Upper lobe of right lung (tissue), 1 donor: Measurements from ENCODE around the gene SGMS1. TPM values are rescaled to one million over a fixed set of nuclear protein-coding genes. Genes with fewer than 3 reads are reported as not detected.
"Not testable (repeated sequence)": the region's sequence is repeated elsewhere in the genome, so short reads cannot be mapped to it uniquely, and the experiment has no call there.

ENCODE experiments used
- ATAC-seq: fragments of 200-7000 bp; cut with Tn5 transposase; one replicate; pipeline ENCODE4 v1.9.1; 2020; ENCODE audit warnings: mild to moderate bottlenecking, moderate library complexity
- DNase-seq: peaks from one replicate; pipeline ENCODE4 v3.0.0-alpha.2; 2020
- H3K27ac ChIP-seq: fragments of 200-600 bp; one replicate; pipeline ENCODE4 v1.8.0; 2022
- H3K27me3 ChIP-seq: fragments of 200-600 bp; one replicate; pipeline ENCODE4 v1.8.0; 2022; ENCODE audit warnings: mild to moderate bottlenecking
- H3K36me3 ChIP-seq: fragments of 200-600 bp; one replicate; pipeline ENCODE4 v1.8.0; 2022
- H3K4me1 ChIP-seq: fragments of 200-600 bp; one replicate; pipeline ENCODE4 v1.8.0; 2022
- H3K4me3 ChIP-seq: fragments of 200-600 bp; one replicate; pipeline ENCODE4 v1.8.0; 2022; ENCODE audit warnings: mild to moderate bottlenecking
- H3K9me3 ChIP-seq: fragments of 200-600 bp; one replicate; pipeline ENCODE4 v1.8.0; 2022
- intact Hi-C: fragments of 100-400 bp; cut with DNase I; formaldehyde crosslinking; loops from one replicate; pipeline ENCODE4 v1.11.0; 2022
- total RNA-seq: library from RNA; stranded (reverse); fragmentation: NEBNext Ultra II Directional; extraction: Animal tissue kit (Norgen Biotek cat#: 25700); gene quantifications from one replicate; pipeline ENCODE4 v1.2.1, GENCODE V29; 2021
- TF ChIP-seq, protein P1 (sequence below): fragments of 200-600 bp; IDR thresholded peaks from one replicate; pipeline ENCODE4 v1.8.0; 2022; ENCODE audit warnings: antibody characterized with exemption
- donor health status: DM: no; HTN: yes; CAD: no; lungs with severe emphysema.

The SGMS1 gene
- total RNA-seq, 1 donor from 2014 or later: 73.1 TPM

DNA sequence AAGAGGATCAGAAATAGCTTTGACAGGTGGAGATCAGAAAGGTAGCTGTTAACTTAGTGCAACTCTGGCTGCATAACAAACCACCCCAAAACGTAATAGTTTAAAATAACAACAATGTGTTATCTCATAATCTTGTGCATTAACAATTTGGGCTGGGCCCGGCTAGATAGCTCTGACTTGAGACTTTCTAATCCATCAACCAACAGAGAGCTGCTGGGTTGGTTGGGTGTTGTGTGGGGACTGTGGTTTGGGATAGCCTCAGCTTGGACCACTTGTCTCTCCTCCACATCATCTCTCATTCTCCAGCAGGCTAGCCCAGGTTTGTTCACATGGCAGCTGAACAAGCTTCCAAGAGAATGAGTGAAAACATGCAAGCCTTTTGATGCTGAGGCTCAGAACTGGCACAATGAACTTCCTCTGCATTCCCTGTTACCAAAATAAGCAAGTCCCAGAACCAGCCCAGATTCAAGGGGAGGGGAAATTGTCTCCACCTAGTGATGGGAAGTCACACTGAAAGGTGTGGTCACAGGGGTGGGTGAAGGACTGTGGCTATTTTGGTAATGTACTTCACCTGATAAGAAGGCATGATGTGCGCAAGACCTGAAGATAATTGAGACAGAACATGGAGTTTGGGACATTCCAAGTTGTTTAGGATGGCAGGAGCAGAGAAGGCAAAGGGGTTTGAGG lies 352.0 kb downstream of the SGMS1 start:
- no peak overlapping the region for H3K27ac ChIP-seq
- peaks cover 4% of the 10 kb centered on the region for H3K27me3 ChIP-seq
- TF ChIP-seq, protein P1, sequence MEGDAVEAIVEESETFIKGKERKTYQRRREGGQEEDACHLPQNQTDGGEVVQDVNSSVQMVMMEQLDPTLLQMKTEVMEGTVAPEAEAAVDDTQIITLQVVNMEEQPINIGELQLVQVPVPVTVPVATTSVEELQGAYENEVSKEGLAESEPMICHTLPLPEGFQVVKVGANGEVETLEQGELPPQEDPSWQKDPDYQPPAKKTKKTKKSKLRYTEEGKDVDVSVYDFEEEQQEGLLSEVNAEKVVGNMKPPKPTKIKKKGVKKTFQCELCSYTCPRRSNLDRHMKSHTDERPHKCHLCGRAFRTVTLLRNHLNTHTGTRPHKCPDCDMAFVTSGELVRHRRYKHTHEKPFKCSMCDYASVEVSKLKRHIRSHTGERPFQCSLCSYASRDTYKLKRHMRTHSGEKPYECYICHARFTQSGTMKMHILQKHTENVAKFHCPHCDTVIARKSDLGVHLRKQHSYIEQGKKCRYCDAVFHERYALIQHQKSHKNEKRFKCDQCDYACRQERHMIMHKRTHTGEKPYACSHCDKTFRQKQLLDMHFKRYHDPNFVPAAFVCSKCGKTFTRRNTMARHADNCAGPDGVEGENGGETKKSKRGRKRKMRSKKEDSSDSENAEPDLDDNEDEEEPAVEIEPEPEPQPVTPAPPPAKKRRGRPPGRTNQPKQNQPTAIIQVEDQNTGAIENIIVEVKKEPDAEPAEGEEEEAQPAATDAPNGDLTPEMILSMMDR: no peak
- no peak for ATAC-seq
- no peaks in the 10 kb centered on the region for H3K36me3 ChIP-seq
- H3K4me3 ChIP-seq: no peak overlapping the region
- no peaks in the 10 kb centered on the region for H3K4me1 ChIP-seq
- intact Hi-C loops: no loop called here
- no peaks in the 10 kb centered on the region for H3K9me3 ChIP-seq
- DNase-seq: no peak

DNA sequence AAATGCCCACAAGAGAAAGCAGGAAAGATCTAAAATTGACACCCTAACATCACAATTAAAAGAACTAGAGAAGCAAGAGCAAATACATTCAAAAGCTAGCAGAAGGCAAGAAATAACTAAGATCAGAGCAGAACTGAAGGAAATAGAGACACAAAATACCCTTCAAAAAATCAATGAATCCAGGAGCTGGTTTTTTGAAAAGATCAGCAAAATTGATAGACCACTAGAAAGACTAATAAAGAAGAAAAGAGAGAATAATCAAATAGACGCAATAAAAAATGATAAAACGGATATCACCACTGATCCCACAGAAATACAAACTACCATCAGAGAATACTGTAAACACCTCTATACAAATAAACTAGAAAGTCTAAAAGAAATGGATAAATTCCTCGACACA lies 355.9 kb downstream of the SGMS1 start:
- H3K9me3 ChIP-seq, DNase-seq, intact Hi-C loops: not testable (repeated sequence)

DNA sequence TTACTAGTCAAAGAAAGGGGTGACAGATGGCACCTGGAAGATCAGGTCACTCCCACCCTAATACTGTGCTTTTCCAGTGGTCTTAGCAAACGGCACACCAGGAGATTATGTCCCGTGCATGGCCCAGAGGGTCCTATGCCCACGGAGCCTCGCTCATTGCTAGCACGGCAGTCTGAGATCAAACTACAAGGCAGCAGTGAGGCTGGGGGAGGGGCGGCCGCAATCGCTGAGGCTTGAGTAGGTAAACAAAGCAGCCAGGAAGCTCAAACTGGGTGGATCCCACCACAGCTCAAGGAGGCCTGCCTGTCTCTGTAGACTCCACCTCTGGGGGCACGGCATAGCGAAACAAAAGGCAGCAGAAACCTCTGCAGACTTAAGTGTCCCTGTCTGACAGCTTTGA lies 361.1 kb downstream of the SGMS1 start:
- ATAC-seq, intact Hi-C loops, H3K4me1 ChIP-seq, H3K36me3 ChIP-seq, H3K9me3 ChIP-seq, H3K27ac ChIP-seq, DNase-seq, H3K27me3 ChIP-seq, H3K4me3 ChIP-seq: not testable (repeated sequence)

More for the DNA sequence above, 355.9 kb downstream of the SGMS1 start:
- ATAC-seq, H3K4me1 ChIP-seq, H3K36me3 ChIP-seq, H3K27me3 ChIP-seq, H3K4me3 ChIP-seq, H3K27ac ChIP-seq: not testable (repeated sequence)

DNA sequence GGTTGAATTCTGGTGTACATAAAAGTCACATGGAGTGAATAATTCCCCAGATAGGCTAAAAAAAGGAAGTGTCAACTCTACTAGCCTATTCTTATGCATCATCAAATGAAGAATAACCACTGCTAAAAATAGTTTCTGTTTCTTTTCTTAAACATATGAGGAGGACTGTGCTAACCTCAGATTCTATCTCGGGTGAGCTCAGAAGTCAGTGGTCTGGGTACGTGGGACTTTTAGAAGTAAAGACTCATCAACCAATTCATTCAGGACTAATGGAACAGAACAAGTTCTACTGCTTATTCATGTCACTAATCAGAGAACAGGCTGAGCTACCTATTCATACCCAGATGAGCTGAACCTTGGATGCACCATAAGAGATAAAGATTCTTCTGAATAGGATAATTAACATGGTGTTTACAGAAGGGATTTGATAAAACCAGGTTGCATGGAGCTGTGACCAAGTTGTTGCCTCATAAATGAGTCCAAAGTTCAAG lies 362.9 kb downstream of the SGMS1 start:
- H3K27me3 ChIP-seq: peaks cover 4% of the 10 kb centered on the region
- H3K9me3 ChIP-seq: no peaks in the 10 kb centered on the region
- DNase-seq: no peak
- no peaks in the 10 kb centered on the region for H3K4me1 ChIP-seq
- TF ChIP-seq, protein P1: no peak
- no peak for ATAC-seq
- no peak overlapping the region for H3K4me3 ChIP-seq
- H3K36me3 ChIP-seq: no peaks in the 10 kb centered on the region
- intact Hi-C loops: no loop called here
- H3K27ac ChIP-seq: no peak overlapping the region

Other genes with a start within 250 kb of the SGMS1 start
- gene ASAH2B, start 116.0 kb upstream of the SGMS1 start, total RNA-seq: 3.4 TPM